GM21737 (cell line): Measurements from ENCODE around the gene CDKAL1.
"Not testable (repeated sequence)": the region's sequence is repeated elsewhere in the genome, so short reads cannot be mapped to it uniquely, and the experiment has no call there.

Experiments
- ATAC-seq: cut with Tn5 transposase; IDR thresholded peaks from one replicate; pipeline ENCODE4 v1.9.1; 2021; ENCODE audit warnings: mild to moderate bottlenecking, moderate library complexity; ENCODE audit not compliant: unreplicated experiment

CDKAL1 gene

GRCh38 chr6:20589266-20589665 is 55.0 kb downstream of the CDKAL1 start:
- no peak for ATAC-seq

GRCh38 chr6:20590476-20590875 is 56.2 kb downstream of the CDKAL1 start:
- not testable (repeated sequence) for ATAC-seq

GRCh38 chr6:20594299-20594853 is 60.1 kb downstream of the CDKAL1 start:
- not testable (repeated sequence) for ATAC-seq

GRCh38 chr6:20599302-20600051 is 65.2 kb downstream of the CDKAL1 start:
- peak; percentile 63 for ATAC-seq

GRCh38 chr6:20600831-20601230 is 66.6 kb downstream of the CDKAL1 start:
- no peak for ATAC-seq

GRCh38 chr6:20604159-20604558 is 69.9 kb downstream of the CDKAL1 start:
- no peak for ATAC-seq

- no peak for ATAC-seq
These were observed 70.8 kb downstream of the CDKAL1 start for GRCh38 chr6:20605061-20605460.

GRCh38 chr6:20605581-20605980 is 71.3 kb downstream of the CDKAL1 start:
- ATAC-seq = no peak

- ATAC-seq = no peak
These were observed 72.6 kb downstream of the CDKAL1 start for GRCh38 chr6:20606831-20607230.

GRCh38 chr6:20608356-20608755 is 74.1 kb downstream of the CDKAL1 start:
- ATAC-seq = no peak

GRCh38 chr6:20608905-20609304 is 74.6 kb downstream of the CDKAL1 start:
- no peak for ATAC-seq

- ATAC-seq = not testable (repeated sequence)
These were observed 75.7 kb downstream of the CDKAL1 start for GRCh38 chr6:20609924-20610323.

GRCh38 chr6:20610636-20611370 is 76.5 kb downstream of the CDKAL1 start:
- ATAC-seq = no peak

- ATAC-seq = not testable (repeated sequence)
These were observed 83.3 kb downstream of the CDKAL1 start for GRCh38 chr6:20617537-20617936.

GRCh38 chr6:20620043-20620442 is 85.8 kb downstream of the CDKAL1 start:
- no peak for ATAC-seq

- no peak for ATAC-seq
These were observed 89.5 kb downstream of the CDKAL1 start for GRCh38 chr6:20623761-20624160.

GRCh38 chr6:20626165-20626564 is 91.9 kb downstream of the CDKAL1 start:
- no peak for ATAC-seq

- ATAC-seq = no peak
These were observed 95.3 kb downstream of the CDKAL1 start for GRCh38 chr6:20629509-20629908.

- no peak for ATAC-seq
These were observed 95.9 kb downstream of the CDKAL1 start for GRCh38 chr6:20630136-20630535.

GRCh38 chr6:20630617-20631548 is 96.6 kb downstream of the CDKAL1 start:
- ATAC-seq = no peak

GRCh38 chr6:20631549-20631924 is 97.3 kb downstream of the CDKAL1 start:
- no peak for ATAC-seq
